Osteoblast (primary cell): ENCODE results near the gene MYL12A. TPM values are rescaled to one million over a fixed set of nuclear protein-coding genes. Genes with fewer than 3 reads are reported as not detected.

Source experiments
- DNase-seq: peaks from one replicate; pipeline ENCODE4 v3.0.0; 2011; ENCODE audit warnings: low spot score, mixed read lengths; ENCODE audit not compliant: insufficient read length; ENCODE audit errors: missing footprints
- H2AFZ ChIP-seq: 2 replicates; pipeline ENCODE4 v1.6.0; 2011; ENCODE audit warnings: mild to moderate bottlenecking, low read length
- H3K27ac ChIP-seq: 2 replicates; pipeline ENCODE4 v1.5.1; 2011; ENCODE audit warnings: mild to moderate bottlenecking, low read depth, low read length, moderate library complexity
- H3K27me3 ChIP-seq: 2 replicates; pipeline ENCODE4 v1.6.0; 2012; ENCODE audit warnings: mild to moderate bottlenecking, control low read depth, inconsistent platforms, low read length, moderate library complexity; ENCODE audit not compliant: insufficient read depth
- H3K36me3 ChIP-seq: 2 replicates; pipeline ENCODE4 v1.5.1; 2011; ENCODE audit warnings: mild to moderate bottlenecking, low read length, control low read depth, moderate library complexity; ENCODE audit not compliant: insufficient read depth
- H3K4me1 ChIP-seq: 2 replicates; pipeline ENCODE4 v1.5.1; 2011; ENCODE audit warnings: mild to moderate bottlenecking, low read length, control low read depth, moderate library complexity; ENCODE audit not compliant: insufficient read depth
- H3K4me2 ChIP-seq: 2 replicates; pipeline ENCODE4 v1.6.0; 2011; ENCODE audit warnings: mild to moderate bottlenecking, low read length; ENCODE audit not compliant: insufficient read depth
- H3K4me3 ChIP-seq: fragments of 200-600 bp; sonication (generic); 3 replicates; pipeline ENCODE4 v1.5.1; 2012; ENCODE audit warnings: mild to moderate bottlenecking, low read length, inconsistent platforms; ENCODE audit not compliant: insufficient read depth
- H3K79me2 ChIP-seq: 2 replicates; pipeline ENCODE4 v1.6.0; 2012; ENCODE audit warnings: mild to moderate bottlenecking, low read length, control low read depth, inconsistent platforms; ENCODE audit not compliant: insufficient read depth
- H3K9me3 ChIP-seq: 2 replicates; pipeline ENCODE4 v1.5.1; 2011; ENCODE audit warnings: low read depth, low read length, control low read depth
- H4K20me1 ChIP-seq: 2 replicates; pipeline ENCODE4 v1.6.0; 2012; ENCODE audit warnings: mild to moderate bottlenecking, low read length, control low read depth; ENCODE audit not compliant: insufficient read depth
- total RNA-seq: library from RNA; depleted of rRNA; stranded (reverse); fragments of >200 nt; gene quantifications from 2 replicates; pipeline ENCODE4 v1.2.3, GENCODE V29; 2012
- TF ChIP-seq, protein P1 (sequence below): IDR thresholded peaks from 2 replicates; pipeline ENCODE4 v1.5.1; 2011; ENCODE audit warnings: mild to moderate bottlenecking, low read depth, low read length, moderate library complexity; ENCODE audit errors: extremely low read depth

MYL12A gene
- total RNA-seq, 1 donor: 572 TPM

DNA sequence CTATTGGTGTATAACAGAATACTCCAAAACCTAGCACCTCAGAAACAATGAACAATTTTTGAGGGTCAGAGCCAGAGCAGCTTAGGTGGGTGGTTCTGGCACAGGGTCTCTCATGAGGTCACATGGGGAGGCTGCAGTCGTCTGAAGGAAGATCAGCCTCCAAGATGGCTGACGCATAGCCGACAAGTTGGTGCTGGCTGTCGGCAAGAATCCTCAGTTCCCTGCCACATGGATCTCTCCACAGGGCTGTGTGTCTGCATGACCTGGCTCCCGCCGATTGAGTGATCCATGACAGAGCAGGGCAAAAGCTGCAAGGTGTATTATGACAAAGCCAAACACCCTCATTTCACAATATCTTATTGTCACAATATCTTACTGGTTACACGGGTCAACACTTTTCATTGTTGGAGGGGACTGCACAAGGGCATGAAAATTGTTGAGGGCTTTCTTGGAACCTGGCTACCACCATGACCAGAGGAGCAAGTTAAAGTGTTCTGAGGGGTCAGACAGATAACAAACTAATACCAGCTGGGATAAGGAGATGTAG is 18.5 kb downstream of the MYL12A start:
- H3K36me3 ChIP-seq: no peaks in the 10 kb centered on the region
- TF ChIP-seq, protein P1, sequence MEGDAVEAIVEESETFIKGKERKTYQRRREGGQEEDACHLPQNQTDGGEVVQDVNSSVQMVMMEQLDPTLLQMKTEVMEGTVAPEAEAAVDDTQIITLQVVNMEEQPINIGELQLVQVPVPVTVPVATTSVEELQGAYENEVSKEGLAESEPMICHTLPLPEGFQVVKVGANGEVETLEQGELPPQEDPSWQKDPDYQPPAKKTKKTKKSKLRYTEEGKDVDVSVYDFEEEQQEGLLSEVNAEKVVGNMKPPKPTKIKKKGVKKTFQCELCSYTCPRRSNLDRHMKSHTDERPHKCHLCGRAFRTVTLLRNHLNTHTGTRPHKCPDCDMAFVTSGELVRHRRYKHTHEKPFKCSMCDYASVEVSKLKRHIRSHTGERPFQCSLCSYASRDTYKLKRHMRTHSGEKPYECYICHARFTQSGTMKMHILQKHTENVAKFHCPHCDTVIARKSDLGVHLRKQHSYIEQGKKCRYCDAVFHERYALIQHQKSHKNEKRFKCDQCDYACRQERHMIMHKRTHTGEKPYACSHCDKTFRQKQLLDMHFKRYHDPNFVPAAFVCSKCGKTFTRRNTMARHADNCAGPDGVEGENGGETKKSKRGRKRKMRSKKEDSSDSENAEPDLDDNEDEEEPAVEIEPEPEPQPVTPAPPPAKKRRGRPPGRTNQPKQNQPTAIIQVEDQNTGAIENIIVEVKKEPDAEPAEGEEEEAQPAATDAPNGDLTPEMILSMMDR: no peak
- H4K20me1 ChIP-seq: peaks cover 82% of the 10 kb centered on the region
- H3K79me2 ChIP-seq: peaks cover 97% of the 10 kb centered on the region
- H2AFZ ChIP-seq: no peak overlapping the region
- H3K9me3 ChIP-seq: no peaks in the 10 kb centered on the region
- DNase-seq: no peak
- peaks cover 60% of the 10 kb centered on the region for H3K4me1 ChIP-seq
- H3K27ac ChIP-seq: no peak overlapping the region
- no peak overlapping the region for H3K4me2 ChIP-seq
- H3K27me3 ChIP-seq: no peaks in the 10 kb centered on the region
- H3K4me3 ChIP-seq: no peak overlapping the region

DNA sequence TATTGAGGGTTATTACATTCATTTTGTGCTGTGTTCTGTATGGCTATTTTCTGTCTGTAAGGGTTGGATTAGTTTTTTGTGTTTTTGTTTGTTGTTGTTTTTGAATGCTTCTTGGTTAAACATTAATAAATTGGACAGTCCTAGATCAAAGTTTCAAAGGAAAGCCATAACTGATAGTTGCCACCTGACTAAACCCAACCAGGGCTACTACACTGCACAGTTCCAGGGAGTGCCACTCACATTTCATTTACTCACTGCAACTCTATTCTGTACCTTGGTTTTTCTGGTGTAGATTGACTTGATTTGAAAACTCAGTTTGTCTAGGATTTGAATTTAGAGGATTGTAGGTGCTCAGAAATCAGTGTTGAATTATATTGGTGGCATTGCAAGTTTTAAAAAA is 20.7 kb downstream of the MYL12A start:
- Histone ChIP-seq H3K79me2 (peaks cover 100% of the 10 kb centered on the region), H3K27ac (no peak overlapping the region), H3K4me1 (peaks cover 57% of the 10 kb centered on the region), H3K36me3 (peaks cover 7% of the 10 kb centered on the region), H3K4me3 (no peak overlapping the region), H3K27me3 (no peaks in the 10 kb centered on the region), H3K4me2 (peak overlapping the region; percentile 47), H3K9me3 (no peaks in the 10 kb centered on the region), H2AFZ (no peak overlapping the region), H4K20me1 (peaks cover 91% of the 10 kb centered on the region)
- TF ChIP-seq, protein P1: no peak
- no peak for DNase-seq

DNA sequence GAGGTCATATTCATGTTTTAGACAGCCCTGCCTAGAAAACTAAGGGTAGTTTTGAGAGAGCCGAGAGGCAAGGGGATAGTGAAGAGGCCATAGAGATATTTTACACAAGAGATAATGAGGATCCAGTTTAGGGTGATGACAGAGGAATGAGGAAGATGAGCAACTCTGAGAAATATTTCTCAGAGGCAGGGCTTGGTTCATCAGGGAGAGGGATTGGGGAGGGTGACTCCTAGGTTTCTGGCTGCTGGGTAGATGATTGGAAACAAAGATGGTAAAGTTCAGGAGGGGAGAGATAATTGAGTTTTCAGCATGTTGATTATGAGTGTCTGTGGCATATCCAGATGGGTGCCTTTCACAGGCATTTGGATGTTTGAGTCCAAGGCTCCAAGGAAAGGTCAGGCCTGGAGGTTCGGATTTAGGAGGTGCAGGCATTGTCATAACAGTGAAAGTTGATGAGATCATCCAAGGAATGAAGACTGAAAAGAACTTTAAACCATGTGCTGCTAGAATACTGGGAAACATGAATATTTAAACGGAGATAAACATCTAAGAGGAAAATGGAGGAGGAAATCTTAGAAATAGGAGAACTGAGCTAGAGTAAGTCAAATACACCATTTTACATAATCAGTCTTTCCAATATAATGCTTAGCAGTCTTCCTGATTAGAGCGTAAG is 21.8 kb downstream of the MYL12A start:
- DNase-seq: peak; percentile 71
- H4K20me1 ChIP-seq: peaks cover 84% of the 10 kb centered on the region
- peak overlapping the region; percentile 47 for H3K4me2 ChIP-seq
- peaks cover 18% of the 10 kb centered on the region for H3K36me3 ChIP-seq
- peak overlapping the region; percentile 60 for H3K27ac ChIP-seq
- peak overlapping the region; percentile 24 for H3K4me3 ChIP-seq
- no peaks in the 10 kb centered on the region for H3K9me3 ChIP-seq
- TF ChIP-seq, protein P1: no peak
- H3K4me1 ChIP-seq: peaks cover 46% of the 10 kb centered on the region
- H3K27me3 ChIP-seq: no peaks in the 10 kb centered on the region
- H2AFZ ChIP-seq: no peak overlapping the region
- peaks cover 100% of the 10 kb centered on the region for H3K79me2 ChIP-seq

DNA sequence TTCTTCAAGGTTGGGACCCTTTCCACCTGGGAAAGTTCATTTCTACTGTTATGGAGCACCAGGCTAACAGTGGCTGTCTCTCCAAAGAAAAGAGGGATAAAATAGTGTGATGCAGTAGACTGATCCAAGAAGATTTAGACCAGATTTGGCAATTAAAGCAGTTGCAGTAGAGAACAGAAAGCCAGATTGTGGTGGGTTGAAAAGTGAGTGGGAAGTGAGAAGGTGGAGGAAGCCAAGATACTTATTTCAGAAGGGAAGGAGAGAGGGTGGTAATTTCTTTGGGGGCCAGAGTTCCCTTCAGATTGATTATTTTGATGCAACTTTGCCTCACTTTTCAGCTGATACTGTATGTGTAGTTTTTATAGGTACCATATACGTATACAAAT is 22.3 kb downstream of the MYL12A start:
- H3K27ac ChIP-seq: peak overlapping the region; percentile 60
- peaks cover 42% of the 10 kb centered on the region for H3K4me1 ChIP-seq
- H3K27me3 ChIP-seq: no peaks in the 10 kb centered on the region
- peaks cover 83% of the 10 kb centered on the region for H4K20me1 ChIP-seq
- H3K79me2 ChIP-seq: peaks cover 100% of the 10 kb centered on the region
- no peak overlapping the region for H2AFZ ChIP-seq
- no peaks in the 10 kb centered on the region for H3K9me3 ChIP-seq
- H3K4me2 ChIP-seq: peak overlapping the region; percentile 47
- no peak overlapping the region for H3K4me3 ChIP-seq
- TF ChIP-seq, protein P1: no peak
- no peak for DNase-seq
- peaks cover 23% of the 10 kb centered on the region for H3K36me3 ChIP-seq
